NB4 (cell line): ENCODE results near the gene ARSB.

Experiments
- DNase-seq: peaks from one replicate; pipeline ENCODE4 v3.0.0; 2010; ENCODE audit warnings: low read depth
- H3K4me3 ChIP-seq: one replicate; pipeline ENCODE4 v1.5.1; 2011; ENCODE audit warnings: mild to moderate bottlenecking, low read depth, low read length, moderate library complexity
- MYC ChIP-seq: IDR thresholded peaks from 2 replicates; pipeline ENCODE4 v1.6.1; 2011; ENCODE audit warnings: low read depth, low read length
- POLR2A ChIP-seq: IDR thresholded peaks from 2 replicates; pipeline ENCODE4 v1.6.1; 2011; ENCODE audit warnings: mild to moderate bottlenecking; ENCODE audit not compliant: insufficient read length; ENCODE audit errors: extremely low read depth
- TF ChIP-seq, protein P1 (sequence below): IDR thresholded peaks from one replicate; pipeline ENCODE4 v1.5.1; 2012; ENCODE audit warnings: low read depth, low read length
- TF ChIP-seq, protein P2 (sequence below): IDR thresholded peaks from 2 replicates; pipeline ENCODE4 v1.6.1; 2011; ENCODE audit warnings: low read depth, low read length

Gene ARSB

DNA sequence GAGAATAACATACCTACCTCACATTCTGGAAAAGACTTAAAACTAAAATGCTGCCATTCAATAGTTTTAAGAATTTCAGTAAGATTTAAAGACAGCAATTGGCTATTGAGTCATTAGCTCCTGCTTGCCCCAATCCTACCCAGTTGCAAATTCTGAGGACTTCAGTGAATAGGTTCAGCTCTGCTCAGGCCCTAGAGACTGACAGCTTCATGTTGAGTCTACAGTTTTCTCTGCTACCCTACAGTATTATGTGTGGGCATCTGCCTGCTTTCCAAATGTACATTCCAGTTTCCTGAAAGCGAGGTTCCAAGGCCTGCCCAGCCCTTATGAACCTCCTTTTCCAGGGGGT, 61.5 kb downstream of the ARSB start:
- no peak for DNase-seq
- TF ChIP-seq POLR2A (no peak), MYC (no peak)
- TF ChIP-seq, protein P1, sequence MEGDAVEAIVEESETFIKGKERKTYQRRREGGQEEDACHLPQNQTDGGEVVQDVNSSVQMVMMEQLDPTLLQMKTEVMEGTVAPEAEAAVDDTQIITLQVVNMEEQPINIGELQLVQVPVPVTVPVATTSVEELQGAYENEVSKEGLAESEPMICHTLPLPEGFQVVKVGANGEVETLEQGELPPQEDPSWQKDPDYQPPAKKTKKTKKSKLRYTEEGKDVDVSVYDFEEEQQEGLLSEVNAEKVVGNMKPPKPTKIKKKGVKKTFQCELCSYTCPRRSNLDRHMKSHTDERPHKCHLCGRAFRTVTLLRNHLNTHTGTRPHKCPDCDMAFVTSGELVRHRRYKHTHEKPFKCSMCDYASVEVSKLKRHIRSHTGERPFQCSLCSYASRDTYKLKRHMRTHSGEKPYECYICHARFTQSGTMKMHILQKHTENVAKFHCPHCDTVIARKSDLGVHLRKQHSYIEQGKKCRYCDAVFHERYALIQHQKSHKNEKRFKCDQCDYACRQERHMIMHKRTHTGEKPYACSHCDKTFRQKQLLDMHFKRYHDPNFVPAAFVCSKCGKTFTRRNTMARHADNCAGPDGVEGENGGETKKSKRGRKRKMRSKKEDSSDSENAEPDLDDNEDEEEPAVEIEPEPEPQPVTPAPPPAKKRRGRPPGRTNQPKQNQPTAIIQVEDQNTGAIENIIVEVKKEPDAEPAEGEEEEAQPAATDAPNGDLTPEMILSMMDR: no peak
- TF ChIP-seq, protein P2, sequence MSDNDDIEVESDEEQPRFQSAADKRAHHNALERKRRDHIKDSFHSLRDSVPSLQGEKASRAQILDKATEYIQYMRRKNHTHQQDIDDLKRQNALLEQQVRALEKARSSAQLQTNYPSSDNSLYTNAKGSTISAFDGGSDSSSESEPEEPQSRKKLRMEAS: no peak

DNA sequence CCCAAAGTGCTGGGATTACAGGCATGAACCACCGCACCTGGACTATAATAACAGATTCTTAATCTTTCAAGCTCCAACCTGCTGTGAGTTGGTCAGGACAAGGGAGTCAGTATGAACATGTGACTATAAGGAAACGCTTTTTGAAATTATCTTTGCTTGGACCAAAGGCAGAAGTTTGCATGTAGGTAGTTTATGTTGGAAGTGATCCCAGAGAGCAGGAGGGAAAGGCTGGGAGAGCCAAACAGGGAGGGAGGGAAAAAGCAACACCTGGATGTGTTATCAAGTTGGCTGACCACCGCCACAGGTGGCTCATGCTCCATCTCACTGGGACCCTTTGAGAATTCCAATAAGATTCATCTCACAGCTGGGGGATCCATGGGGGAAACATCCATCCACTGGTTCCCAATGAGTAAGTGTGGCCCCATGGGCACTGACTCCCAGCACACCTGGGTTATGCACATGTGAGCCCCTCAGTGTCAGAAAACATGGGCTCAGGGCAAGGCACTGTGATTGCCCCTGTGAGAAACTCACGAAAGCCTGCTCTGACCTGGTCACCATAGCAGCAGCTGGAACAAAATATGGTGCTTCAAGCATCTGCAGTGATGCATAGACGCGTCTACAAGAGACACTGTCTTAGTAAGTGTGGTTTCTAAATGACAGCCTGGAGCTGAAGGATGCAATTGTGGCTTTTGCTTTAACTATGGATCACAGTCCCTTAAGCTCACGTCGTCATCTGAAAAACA, 62.1 kb downstream of the ARSB start:
- DNase-seq: no peak

More for the DNA sequence above, 61.5 kb downstream of the ARSB start:
- H3K4me3 ChIP-seq: no peak overlapping the region

DNA sequence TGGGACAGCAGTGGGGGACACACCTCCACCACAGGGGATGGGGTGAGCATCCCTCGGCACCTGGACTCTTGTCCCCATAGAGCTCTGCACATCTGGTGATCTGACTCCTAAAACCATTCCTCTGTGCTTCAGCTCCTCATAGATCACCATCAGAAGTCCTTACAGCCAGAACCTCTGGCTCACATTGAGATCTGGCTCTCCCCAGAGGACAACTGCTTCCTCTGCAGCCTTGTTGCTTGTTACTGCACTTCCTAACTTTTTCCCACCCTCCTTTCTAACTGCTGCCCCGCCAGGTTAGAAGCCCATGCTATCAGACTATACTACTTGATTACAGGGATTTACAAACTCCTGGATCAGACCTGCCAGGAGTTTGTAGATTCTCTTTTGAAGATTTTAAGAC, 64.5 kb downstream of the ARSB start:
- TF ChIP-seq, protein P1: peak; percentile 28
- TF ChIP-seq, protein P2: peak; percentile 23; the same call in 1 of the 2 replicates
- no peak for TF ChIP-seq MYC
- no peak overlapping the region for H3K4me3 ChIP-seq
- DNase-seq: peak; percentile 54

More for the DNA sequence above, 62.1 kb downstream of the ARSB start:
- H3K4me3 ChIP-seq: no peak overlapping the region
- TF ChIP-seq, protein P1: no peak
- TF ChIP-seq MYC (no peak), POLR2A (no peak)
- TF ChIP-seq, protein P2: no peak

DNA sequence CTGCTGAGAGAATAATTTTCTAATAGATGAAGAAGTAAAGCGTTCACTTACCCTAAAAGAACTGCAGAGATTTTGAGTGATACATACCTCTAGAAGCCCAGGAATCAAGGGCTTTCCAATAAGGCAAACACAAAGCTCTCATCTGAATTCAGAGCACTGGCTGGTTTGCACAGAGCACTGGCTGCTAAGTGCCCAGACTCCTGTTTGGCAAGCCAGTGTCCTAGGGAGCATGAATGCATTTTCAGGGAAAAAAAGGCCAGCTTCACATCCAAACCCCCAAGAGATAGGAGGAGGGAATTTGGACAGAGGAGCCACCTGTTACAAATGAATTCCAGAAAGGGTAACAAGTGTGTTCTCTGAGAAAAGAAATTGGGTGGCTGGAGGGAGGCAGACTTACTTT, 65.3 kb downstream of the ARSB start:
- no peak overlapping the region for H3K4me3 ChIP-seq
- DNase-seq: no peak
- TF ChIP-seq, protein P2: no peak
- no peak for TF ChIP-seq MYC
- no peak for TF ChIP-seq POLR2A
- TF ChIP-seq, protein P1: no peak

DNA sequence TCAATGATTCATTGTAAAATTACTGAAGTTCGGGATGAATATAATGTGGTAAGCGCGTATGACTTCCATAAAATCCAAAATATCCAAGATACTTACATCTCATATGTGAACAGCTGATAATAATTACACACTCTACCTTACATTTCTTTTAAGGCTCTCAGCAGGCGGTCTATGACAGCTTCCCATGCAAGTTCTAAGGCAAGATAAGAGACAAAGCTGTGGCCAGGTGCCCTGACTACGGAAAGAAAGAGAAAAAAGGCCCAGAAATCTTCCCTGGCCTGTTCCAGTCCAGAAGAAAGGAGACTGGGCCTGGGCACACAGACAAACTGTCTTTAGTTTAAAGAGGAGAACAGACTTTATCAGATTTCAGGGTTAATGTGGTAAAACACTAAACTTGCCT, 69.1 kb downstream of the ARSB start:
- DNase-seq: no peak
- TF ChIP-seq, protein P1: no peak
- TF ChIP-seq, protein P2: no peak
- TF ChIP-seq POLR2A (no peak), MYC (no peak)
- H3K4me3 ChIP-seq: no peak overlapping the region
